ENCODE results near the gene APOA1.
"Not testable (repeated sequence)": the region's sequence is repeated elsewhere in the genome, so short reads cannot be mapped to it uniquely, and the experiment has no call there.

The APOA1 gene

DNA sequence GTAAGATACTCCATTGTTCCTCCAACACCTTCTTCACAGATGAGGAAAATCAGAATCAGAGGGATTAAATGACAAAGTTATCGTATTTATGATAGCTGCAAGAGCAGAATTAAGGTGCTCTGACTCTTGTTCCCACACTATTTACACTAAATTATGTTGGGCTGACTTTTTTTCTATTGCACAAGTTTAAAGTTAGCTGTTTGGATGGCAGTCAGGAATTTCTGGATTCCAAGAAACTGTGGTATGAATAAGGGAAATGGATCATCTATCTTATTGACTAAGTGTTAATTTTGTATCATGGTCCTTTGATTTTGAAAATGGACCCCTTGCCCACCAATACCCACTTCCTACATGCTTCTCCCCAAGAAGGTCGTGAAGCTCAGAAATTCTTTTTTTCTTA lies 19.9 kb upstream of the APOA1 start:
- peak; percentile 23 for DNase-seq

DNA sequence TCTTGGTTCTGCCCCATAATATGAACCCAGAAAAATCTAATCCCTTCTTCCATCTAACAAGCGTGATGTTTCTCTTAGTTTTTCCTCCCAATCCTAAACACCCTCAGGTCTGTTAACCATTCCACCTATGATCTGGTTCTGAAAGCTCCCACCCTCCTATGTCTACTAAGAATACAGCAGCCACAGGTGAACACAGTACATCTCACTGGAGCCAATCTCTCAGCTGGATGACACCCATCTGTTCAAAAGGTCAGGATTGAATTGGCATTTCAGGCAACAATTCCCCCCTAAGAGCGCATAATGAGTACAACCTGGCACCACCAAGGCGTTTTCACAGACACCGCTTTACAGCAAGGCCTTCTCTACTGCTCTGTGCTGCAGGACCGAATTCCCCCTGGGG lies 19.0 kb upstream of the APOA1 start:
- DNase-seq = no peak

DNA sequence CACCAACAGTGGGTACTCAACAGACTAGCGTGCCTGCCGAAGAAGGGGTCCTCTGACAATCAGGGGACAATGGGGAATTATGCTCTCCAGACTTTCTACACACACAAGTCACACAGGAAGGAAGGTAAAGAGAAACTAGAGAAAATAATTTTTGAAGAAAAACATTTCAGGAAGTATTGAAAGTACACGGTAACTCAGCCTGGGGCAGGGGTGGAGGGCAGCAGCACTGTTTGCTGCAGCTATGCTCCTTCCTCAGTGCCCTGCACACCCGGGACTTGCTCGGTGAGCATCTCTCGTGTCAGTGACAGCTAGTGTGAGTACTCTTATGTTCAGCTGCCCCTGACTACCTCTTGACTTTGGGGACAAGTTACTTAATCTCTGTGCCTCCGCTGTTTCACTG lies 18.0 kb upstream of the APOA1 start:
- DNase-seq = no peak

DNA sequence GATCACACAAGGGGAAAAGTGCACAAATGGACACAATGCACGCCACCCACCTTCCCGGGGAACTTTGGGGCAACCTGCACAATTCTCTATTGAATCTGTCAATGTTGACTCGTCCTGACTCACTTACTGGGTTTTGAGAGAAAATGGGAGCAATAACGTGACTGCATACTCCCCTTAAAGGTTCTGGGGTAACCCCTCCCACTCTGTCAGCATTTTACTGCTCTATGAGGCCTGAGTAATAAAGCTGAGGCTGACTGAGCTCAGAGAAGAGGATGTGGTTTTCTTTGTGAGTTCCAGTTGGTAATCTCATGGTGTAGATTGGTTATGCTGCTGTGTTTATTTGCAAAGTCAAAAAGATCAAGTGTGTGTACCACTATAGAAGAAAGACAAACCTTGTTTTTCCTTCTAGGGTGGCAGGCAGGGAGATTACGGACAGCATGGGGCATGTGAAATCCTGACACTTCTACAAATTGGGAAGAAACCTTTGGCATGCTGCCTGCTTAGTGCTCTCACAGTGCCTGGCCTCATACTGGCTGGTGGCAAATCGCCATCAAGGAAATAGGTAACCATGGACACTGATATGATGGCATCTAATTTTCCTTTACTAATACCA lies 16.1 kb upstream of the APOA1 start:
- peak; percentile 89 for DNase-seq

DNA sequence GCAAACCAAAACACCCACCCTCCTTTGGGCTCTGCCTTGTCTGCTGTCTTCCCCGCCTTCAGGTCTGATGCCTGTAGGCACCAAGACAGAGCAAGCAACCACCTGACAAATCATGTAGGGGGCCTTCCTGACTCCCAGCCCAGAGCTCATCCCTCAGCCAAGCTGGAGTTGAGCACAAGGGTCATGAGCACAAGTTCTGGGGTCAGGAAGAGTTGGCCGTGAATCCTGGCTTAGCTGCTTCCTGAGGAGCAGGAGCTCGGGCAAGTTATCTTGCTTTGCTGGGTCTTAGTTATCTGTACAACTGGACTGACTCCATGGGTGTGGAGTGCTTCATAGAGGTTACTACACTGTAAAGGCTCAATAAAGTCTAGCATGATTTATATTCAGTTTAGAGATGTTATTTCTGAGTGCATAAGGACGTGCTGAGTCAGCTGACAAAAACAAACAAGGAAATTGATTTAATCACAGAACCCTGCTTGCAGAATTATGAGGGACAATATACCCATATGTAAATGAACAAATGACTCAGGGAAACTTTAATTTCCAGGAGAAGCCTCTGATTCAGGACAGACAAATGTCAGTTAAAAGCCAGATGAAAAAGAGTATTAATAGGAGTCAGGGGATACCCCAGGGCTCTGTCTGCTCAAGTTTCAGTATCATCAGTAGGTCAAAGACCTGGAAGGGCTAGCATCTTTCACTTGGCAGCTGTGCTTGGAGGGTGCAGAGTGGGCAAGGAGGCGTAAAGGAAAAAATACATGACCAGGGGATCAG lies 15.0 kb upstream of the APOA1 start:
- DNase-seq = peak; percentile 26

DNA sequence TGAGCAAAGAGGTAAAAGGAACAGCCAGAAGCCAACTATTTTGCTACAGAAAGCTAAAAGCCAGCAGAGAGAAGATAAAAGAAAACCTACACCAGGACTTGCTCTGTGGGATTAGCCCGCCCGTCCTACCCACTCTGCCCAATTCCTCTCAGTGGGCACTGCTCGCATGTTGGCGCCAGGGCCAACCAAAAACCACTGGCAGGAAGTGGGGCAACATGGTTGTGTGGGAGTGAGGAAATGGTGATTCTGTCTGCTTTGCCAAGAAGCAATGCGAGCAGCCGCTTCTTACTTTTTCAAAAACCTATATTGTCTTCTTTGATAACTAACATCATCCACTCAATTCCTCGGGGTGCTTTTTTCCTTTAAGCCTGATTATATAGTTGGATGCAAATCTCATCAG lies 14.2 kb upstream of the APOA1 start:
- DNase-seq = no peak

DNA sequence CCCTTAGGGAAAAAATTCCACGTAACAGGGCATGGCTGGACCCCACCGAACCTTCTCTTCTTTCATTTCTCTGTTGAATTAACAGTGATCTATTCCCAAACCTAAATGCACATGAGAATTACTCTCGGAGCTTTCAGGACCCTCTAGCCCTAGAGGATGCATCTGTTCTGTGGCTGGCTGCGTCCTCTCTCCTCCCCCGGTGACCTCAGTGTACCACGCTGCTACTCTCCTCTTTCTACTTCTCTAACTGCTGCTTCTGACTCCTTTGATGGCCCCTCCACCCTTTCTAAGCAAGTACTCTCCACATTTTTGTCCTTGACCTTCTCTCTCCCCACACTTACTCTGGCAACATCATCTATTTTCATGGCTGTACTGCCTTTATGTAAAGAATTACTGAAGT lies 12.1 kb upstream of the APOA1 start:
- DNase-seq = no peak

DNA sequence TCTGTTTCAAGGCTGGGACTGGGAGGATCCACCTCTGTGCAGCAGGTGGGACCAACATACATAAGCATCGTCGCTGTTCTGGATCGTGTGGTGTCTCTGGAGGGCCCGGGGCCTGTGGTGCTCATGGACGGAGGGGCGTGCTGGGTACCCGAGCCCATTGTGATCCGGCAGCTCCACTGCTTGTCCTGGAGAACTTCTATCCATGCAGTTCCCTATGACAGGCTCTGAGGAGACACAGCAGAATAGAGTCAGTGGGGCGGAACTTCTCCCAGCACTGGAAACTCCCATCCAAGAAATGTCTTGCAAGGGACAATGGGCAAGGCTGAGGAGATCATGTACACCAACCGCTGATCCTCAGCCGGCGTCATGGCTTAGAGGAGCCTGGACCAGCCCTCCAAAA lies 11.6 kb upstream of the APOA1 start:
- no peak for DNase-seq

DNA sequence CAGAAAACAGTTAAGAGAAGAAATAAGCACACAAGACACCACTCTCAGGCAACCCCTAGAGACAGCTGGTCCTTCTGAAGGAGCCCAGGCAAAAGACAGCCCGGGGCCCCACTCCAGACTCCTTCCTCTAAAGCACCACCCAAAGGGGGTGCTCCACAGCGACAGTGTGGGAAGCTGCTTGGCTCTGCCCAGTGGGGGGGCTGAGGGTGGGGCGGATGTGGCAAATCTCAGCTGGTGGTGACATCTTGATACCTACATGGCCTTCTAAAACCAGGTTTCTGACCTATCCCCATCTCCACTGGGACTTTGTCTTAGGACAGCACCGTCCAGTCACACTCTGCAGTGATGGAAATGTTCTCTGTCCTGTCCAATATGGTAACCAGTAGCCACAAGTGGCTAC lies 10.2 kb upstream of the APOA1 start:
- no peak for DNase-seq

DNA sequence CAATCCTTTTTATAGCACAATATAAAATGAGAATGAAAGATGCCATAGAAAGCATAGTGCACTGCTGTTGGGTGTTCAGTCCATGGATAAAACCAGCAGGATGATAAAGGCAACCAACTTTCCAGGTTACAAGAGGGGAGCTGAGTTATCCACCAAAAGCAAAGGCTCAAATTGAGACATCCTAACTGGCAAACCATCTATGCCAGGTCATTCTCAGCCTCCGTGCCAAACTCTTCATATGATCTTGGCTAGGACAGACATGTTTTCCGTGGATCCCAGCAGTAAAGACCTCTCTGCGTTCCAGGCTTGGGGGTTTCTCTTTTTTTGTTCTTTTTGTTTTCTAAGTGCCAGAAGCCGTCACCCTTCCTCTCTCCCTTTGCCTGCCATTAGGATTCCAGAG lies 7.3 kb upstream of the APOA1 start:
- no peak for DNase-seq

DNA sequence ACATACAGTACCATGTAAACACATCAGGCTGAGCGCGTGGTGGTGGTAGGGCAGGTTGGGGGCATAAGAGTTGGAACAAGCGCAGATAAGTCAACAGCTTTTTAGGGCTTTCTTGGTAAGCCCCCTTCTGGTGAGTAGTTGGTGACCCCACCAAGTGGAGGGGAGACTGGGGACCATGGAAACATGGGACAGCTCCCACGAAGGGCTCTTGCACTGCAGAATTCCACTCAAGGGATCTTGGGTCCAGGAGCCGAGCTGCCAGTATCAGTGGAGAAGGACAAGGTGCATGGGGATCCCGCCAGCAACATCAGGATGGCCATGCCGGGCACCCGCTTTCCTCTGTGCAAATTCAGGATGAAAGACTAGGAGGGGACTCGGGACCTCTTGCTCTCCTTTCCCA lies 6.2 kb upstream of the APOA1 start:
- DNase-seq = no peak

DNA sequence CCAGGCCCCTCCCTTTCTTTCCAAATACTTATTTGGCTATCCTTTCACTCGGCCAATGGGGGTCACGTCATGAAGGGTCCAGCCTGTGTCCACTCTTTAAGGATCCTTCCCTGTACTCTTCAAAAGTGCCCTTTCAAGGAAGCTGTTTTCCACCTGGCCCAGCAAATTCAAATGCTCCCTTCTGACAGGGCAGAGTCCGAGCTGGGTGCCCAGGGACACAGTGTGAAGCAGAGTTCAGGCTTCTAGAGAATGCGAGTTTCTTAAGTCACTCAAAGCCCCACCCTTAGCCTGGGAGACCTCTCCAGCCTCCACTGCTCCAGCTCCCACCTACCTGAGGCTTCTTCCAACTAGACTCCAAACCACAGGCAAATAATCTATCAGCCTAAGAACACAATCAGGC lies 5.5 kb upstream of the APOA1 start:
- DNase-seq = no peak

DNA sequence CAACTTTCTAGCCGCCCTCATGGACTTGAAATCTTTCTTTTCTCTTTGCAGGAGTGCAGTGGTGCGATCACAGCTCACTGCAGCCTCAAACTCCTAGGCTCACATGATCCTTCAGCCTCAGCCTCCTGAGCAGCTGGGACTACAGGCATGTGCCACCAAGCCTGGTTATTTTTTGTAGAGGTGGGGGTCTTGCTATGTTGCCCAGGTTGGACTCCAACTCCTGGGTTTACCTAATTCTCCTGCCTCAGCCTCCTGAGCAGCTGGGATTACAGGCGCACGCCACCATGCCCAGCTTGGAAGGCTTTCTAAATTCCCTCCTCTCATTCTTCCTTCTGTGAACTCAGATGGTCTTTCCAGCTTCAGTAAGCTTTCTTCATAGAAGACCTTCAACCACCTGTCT lies 4.7 kb upstream of the APOA1 start:
- DNase-seq = no peak

DNA sequence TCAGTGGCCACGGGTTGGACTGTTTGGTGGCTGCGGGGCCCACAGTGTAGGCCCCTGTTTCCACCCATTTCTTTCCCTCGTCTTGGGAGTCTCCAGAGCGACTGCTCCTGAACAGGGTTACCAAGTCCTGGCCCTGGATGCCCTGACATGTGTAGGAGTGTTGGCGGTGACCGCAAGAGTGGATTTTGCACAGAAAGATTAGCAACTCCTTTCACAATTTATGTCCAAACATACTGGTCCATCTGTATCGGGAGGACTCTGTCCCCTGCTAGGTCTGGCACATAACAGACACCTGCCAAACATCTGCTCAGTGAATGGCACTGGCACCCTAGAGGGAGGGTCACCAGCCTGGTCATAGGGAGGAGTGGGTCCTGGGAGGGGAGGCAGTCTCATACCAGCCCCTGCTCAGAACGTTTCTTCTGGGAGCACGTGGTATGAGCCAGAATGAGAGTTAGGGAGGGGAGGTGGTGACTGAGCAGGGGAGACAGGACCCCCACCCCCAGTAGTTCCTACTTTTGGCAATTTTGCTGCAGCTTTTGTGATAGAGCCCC lies 3.4 kb upstream of the APOA1 start:
- DNase-seq = no peak

DNA sequence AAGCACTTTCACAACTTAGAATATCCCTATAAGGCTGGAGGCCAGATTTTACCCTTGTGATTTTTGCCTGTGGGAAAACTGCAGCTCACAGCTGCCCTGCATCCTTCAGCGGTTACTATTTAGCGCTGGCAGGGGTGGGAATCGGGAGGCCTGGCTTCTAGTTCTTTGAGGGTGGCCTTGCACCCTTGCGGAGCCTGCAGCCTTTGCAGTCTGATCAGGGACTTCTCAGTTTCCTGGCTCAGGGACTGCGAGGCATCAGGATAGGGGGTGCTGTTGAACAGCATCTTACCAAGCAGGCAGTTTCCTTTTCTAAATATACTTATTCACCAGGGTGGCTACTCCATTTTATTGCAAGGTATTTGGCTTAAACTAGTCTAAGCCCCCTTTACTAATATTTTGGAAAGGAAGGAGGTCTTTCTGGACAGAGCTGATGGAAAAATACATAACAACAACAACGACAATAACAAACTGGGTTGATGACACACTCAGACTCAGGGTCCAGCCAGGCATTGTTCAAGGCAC lies 2.9 kb upstream of the APOA1 start:
- DNase-seq = peak; percentile 22

DNA sequence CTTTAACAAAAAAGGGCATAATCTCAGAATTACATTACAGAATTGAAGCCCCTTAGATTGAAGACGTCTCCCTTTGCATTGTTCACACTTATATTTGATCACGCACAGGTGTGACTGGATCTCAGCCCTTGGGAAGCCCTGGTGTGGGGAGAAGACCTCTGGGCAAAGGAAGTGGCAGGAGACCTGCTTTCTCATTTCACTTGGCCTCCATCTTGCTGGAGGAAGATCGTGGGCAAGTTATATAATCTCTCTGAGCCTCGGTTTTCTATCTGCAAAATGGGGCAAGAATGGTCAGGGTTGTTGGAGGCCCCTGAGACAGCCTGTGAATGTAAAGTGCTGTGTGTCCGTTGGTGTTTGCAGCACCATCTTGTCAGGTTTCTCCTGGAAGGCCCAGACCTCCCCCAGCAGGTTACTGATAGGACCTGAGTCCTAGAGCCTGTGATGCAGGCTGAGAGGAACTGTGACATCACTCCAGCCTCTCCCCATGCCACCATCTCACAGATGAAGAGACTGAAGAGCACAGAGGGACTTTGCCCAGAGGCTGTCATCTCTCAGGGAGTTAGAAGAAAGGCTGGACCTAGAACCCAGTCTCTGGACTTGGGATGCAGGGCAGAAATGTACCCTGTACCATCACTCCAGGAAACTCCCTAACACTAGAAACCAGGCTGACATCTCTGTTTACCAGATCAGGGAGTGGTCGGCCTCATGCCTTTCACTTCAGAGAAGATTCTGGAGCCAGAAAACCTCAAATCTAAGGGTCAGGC lies 1.1 kb upstream of the APOA1 start:
- DNase-seq = no peak

DNA sequence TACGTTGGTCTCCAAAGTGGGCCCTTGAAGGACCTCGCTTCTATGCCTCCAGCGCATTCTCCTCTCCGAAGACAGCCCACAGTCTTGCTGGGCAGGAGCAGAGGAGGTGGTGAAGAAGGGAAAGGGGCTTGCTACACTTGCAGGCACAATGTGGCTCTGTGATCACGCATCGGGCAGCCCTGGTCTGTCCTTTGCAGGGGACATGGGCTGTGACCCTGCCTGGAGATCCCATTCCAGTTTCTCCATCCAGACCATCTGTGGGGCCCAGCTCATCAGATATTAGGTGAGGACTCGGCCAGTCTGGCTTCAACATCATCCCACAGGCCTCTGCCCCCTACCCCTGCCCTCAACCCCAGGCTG lies 810 bp downstream of the APOA1 start:
- no peak for DNase-seq

DNA sequence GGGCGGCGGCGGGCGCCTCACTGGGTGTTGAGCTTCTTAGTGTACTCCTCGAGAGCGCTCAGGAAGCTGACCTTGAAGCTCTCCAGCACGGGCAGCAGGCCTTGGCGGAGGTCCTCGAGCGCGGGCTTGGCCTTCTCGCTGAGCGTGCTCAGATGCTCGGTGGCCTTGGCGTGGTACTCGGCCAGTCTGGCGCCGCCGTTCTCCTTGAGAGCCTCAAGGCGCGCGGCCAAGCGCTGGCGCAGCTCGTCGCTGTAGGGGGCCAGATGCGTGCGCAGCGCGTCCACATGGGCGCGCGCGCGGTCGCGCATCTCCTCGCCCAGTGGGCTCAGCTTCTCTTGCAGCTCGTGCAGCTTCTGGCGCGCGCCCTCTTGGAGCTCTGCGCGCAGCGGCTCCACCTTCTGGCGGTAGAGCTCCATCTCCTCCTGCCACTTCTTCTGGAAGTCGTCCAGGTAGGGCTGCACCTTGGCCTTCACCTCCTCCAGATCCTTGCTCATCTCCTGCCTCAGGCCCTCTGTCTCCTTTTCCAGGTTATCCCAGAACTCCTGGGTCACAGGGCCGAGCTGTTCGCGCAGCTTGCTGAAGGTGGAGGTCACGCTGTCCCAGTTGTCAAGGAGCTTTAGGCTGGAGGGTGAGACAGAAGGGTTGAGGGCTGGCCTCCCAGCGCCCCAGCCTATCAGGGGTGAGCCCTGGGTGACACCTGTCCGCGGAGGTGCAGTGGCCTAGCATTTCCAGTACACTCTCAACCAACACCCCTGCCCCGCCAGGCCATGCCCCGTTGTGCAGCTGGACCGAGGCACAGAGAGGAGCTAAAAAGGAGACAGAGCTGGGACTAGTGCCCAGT lies 1.4 kb downstream of the APOA1 start:
- DNase-seq = peak; percentile 93

DNA sequence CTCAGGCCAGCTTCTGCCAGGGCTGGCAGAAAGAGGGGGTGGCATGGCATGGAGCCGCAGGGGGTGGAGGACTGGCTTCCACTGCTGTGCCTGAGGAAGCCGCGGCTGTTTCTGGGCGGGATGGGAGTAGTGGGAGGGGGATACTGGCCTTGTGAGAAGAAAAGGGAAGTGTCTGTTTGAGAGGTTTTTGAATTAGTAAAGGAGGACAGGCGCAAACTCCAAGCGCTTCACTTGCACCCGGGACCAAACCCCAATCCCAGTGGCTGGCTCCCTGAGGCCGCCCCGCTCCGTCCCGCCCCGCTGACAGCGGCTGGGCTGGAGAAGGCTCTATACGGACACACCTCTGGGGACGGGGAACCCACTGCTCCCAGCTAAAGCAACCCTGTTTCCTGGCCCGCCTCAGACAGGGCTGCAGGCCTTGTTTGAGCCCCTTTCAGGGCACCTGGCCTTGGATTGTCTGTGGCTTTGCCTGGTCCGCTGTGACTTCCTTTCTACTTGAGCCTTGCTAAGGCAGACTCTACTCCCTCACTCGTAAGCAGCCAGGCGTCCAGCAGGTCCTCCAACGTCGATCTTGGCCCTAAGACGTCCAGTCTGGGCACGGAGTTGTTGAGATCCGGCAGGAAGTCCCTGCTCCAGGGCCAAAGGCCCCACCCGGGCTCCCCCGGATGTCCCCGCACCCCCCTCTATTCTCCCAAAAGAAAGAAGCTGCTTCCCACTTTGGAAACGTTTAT lies 2.2 kb downstream of the APOA1 start:
- no peak for DNase-seq

DNA sequence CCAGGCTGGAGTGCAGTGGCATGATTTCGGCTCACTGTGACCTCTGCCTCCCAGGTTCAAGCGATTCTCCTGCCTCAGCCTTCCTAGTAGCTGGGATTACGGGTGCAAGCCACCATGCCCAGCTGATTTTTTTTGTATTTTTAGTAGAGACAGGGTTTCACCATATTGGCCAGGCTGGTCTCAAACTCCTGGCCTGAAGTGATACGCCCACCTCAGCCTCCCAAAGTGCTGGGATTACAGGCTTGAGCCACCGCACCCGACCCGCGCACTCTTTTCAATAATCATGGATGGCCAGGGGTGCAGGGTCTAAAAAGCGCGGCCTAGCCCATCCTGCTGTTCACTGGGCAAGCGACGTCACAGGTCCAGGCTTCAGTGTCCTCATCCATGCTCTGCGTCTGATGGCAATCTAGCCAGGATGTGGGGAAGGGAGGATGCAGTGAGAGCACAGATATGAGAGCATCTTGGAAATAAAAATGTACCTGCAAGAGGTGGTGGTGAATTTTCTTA lies 2.8 kb downstream of the APOA1 start:
- DNase-seq = not testable (repeated sequence)

DNA sequence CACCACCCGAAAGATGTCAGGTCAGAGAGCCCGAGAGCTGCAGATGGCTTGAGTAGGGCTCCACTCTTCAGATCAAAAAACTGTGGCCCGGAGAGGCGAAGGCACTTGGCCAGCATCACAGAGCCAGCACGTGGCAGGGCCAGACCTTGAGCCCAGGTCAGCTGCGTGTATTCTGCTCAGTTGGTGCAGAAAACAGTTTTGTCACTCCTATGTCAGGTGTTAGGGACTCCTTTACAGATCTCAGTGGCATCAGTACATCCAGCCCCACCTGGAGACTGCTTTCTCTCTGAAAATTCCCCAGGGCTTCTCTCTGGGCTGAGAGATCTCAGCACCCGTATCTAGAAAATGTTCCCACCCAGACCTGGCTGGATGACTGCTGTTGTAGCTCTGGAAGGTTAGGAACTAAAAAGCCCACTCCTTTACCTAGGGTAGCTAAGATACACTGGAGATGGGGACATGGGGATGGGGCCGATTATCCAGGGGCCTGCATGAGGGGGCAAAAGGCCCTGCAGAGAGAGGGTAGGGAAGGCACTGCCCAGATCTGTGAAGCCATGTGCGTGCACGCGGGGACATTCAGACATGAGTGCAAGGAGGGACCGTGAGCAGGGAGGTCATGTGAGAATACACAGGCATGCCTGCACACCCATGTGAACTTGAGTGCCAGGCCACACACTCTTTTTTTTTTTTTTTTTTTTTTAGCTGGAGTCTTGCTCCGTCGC lies 3.4 kb downstream of the APOA1 start:
- no peak for DNase-seq
